ENCODE data around the gene ARCN1.
"Not testable (repeated sequence)": the region's sequence is repeated elsewhere in the genome, so short reads cannot be mapped to it uniquely, and the experiment has no call there.

Gene ARCN1

GRCh38 chr11:118606157-118606843 lies 34.1 kb downstream of the ARCN1 start:
- no peak for DNase-seq

GRCh38 chr11:118606844-118607228 lies 34.6 kb downstream of the ARCN1 start:
- no peak for DNase-seq

- no peak for DNase-seq
Observed at GRCh38 chr11:118607401-118608359, 35.5 kb downstream of the ARCN1 start, which contains the start of gene PHLDB1. PHLDB1 (plus strand) TSS chr11:118607615; CDS start chr11:118613837, 6,222 bp downstream.

- DNase-seq, result no peak
Observed at GRCh38 chr11:118608360-118609227, 36.4 kb downstream of the ARCN1 start.

DNA sequence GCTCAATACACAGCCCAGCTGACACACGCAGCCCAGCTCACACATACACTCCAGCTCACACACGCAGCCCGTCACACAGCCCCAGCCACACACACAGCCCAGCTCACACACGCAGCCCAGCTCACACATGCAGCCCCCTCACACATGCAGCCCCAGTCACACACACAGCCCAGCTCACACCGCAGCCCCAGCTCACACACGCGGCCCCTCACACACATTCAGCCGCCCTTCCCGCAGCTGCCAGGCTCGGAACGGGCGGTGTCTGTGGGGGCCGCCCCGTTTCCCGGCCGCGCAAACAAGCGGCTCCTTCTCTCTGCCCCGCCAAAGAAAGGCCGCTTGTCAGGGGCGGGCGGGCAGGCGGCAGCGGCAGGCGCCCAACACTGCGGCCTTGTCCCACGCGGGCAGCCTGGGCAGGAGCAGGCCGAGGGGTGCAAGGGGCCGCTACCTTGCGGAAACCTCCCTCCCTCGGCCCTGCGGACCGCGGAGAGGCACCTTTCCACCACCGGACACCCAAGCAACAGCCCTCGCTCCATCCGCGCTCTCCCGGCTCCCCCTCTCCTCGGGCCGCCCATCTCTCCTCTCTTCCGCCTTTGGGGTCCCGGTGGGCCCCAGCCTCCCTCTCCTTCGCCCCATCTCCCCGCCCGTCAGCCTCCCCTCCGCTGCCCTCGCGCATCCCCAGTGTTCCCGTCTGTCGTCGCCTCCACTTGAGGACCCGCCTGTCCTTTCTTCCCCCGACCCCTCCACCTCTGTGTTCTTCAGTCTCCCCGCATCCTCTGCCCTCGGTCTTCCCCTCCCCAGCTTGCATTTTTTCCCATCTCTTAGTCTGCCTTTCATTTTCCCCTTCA lies 37.4 kb downstream of the ARCN1 start:
- DNase-seq, result no peak

DNA sequence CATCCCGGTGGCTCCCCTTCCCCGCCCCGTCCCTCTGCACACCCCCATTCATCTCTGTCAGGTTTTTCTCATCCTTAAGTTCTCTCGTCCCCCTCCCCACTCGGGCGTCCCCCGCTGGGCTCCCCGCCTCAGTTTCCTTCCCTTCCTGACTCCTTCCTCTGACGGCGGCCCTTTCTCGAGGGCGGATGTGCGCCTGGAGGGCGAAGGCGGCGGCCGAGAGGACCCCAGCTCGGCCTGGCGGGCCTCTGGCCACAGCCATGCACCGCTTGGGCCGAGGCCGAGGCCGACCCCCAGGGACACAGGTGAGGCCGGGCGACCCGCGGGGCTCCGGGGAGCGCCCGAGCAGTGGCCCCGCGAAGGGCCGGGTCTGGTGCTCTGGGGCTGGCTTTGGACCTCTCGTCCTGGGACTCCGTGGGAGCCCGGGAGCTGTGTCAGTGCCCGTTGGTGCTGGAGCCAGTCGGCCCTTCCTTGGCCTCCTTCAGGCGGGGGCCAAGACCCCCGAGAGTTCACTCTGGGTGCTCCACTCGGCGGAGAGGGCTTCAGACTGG lies 38.1 kb downstream of the ARCN1 start:
- DNase-seq, result no peak

DNA sequence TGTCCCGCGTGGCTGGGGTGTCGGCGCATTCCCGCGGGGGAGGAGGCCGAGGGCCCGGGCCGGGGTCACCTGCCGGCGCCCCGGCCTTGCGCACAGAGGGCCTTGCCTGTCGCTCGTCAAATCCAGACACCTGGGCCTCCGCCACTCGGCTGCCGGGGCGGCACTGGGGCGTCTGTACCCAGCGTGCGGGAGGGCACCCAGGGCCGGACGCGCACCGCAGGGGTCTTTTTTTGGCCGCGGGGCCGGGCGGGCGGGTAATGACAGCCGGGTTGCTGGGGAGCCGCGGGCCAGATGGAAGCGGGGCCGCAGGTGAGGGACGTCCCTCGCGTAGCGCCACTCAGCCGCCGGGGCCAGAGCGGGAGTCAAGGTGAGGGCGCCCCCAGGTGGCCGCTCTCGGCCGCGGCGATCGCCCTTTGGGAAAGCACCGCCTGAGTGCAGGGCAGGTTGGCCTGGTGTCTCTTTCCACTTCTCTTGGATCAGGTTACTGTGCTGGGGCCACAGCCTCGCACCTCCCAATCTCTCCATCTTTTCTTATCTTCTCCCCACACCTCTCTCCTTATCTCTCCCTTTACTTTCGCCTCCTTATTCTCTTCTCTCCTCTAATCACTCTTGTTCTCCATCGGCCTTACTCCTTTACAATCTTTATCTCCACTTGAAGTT lies 38.7 kb downstream of the ARCN1 start:
- DNase-seq, result peak; percentile 74

- DNase-seq, result not testable (repeated sequence)
Observed at GRCh38 chr11:118611433-118611795, 39.2 kb downstream of the ARCN1 start.

DNA sequence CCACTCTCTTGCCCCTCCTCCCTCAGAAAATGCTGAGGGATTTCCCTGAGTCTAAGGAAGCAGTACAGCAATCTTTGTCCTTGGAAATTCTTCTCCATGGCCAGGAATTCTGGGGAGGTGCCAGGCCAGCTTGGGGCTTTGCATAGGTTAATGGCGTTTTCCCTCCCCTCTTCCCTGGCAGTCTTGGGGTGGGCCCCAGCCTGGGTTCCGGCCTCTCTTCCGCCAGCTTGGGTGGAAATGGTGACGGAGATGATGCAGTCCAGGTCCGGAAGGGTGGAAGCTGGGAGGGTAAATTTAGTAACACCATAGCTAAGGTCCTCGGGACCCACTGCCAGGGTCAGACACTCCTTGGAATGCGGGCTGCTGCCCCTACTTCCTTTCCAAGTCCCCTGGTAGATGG lies 40.2 kb downstream of the ARCN1 start:
- no peak for DNase-seq

GRCh38 chr11:118614511-118614910 lies 42.3 kb downstream of the ARCN1 start:
- DNase-seq, result no peak

GRCh38 chr11:118615282-118615975 lies 43.2 kb downstream of the ARCN1 start:
- no peak for DNase-seq

DNA sequence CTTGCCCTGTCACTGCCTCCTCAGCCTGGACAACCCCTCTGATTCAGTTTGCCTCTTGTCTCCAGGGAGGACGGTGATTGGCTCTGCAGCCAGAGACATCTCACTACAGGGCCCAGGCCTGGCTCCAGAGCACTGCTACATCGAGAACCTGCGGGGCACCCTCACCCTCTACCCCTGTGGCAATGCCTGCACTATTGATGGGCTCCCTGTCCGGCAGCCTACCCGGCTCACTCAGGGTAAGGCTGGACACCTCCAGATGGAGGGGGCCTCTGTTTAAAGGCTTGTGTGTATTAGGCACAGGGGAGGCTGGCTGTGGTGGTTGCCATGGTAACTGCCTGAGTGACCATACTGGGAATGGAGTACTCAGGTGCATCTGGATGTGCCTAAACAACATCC lies 43.8 kb downstream of the ARCN1 start:
- no peak for DNase-seq

DNA sequence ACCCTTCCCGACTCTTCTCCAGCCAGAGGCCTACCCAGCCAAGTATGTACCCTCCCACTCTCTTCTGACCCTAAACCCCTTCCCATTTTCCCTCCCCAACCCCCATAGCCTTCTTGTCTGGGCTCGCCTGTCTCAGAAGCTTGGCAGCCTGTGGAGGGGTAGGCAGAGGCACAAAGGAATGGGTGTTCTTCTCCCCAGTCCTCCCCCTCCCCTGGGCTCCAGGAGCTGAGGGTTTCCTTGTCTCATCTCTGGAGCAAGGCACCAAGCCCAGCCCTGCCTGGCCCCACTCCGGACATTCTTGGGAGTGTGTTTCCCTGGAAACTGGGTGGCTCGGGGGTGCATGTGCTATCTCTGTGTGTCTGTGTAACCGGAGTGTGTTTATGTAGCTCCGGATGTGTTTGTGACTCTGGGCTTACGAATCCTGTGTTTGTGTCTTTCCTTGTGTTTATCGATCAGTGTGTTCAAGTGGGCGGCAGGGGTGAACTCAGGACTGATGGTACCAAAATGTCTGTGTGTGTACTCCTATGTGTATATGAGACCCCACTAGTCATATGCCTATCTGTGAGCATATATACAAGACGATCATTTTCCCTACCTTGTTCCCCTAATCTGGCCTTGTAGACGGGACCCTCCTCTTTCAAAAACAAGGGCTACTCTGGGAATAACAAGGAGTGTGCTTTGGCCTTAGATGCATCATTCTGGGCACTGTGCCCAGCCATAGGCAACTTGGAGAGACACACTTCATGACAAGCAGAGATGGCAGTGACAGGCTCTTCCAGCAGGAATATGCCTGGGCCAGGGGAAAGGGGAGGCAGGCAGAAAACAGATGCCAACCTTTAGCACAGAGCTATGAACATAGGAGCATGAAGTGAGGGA lies 46.1 kb downstream of the ARCN1 start:
- DNase-seq, result no peak

DNA sequence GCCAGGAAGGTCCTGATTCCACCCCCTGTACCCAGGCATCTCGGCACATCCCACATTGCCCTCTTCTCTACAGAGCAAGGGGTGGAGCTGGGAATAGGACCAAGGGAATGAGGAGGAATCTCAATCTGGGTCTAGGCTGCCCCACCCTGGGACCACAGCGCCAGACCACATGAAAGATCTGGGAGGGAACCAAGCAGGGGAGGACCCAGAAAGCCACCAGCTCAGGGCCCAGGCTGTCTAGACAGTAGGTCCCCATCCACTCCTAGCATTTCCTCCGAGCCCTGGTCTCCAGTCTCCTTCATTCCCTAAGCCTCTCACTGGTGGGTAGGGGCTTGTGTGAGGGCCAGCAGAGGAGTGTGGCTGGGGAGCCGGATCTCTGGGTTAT lies 46.8 kb downstream of the ARCN1 start:
- DNase-seq, result no peak

- no peak for DNase-seq
Observed at GRCh38 chr11:118619444-118620197, 47.4 kb downstream of the ARCN1 start.

- DNase-seq, result no peak
Observed at GRCh38 chr11:118620529-118621070, 48.4 kb downstream of the ARCN1 start.

DNA sequence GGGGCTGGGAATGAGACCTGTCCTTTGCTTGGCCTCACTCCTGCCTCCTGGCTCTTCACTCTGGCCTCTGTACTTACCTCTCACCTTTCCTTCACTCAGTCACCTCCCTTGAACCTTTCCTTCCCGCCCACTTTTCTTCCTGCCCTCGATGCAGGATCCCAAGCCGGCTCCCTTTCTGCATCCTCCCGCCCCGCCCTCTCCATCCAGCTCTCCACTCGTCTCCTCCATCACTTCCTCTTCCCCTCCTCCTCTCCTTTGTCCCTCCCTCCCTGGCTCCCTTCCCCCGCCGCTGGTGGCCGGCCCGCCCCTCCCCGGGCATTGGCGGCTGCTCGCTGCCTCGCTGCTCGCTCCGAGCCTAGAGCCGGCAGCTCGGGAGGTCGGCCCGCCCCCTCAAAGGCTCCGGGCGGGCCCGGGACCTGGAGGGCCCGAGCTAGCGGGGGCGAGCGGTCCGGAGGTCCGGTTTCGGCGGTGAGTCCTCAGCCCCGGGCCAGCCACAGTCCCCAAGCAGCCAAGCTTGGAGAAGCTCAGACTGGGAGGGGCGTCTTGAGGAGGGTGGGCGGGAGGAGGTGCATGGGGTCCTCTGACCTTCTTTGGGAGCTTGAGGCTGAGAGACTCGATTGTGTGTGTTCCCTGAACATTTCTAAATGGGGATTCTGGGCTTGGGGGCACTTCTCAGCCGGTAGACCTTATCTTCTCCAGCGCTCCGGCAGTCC lies 49.0 kb downstream of the ARCN1 start:
- DNase-seq, result no peak
